Measurements from ENCODE around the gene TBC1D1. TPM values are rescaled to one million over a fixed set of nuclear protein-coding genes. Genes with fewer than 3 reads are reported as not detected.
"Not testable (repeated sequence)": the region's sequence is repeated elsewhere in the genome, so short reads cannot be mapped to it uniquely, and the experiment has no call there.

The TBC1D1 gene
- total RNA-seq, 1 experiment from 2014 or later: 49.9 TPM

DNA sequence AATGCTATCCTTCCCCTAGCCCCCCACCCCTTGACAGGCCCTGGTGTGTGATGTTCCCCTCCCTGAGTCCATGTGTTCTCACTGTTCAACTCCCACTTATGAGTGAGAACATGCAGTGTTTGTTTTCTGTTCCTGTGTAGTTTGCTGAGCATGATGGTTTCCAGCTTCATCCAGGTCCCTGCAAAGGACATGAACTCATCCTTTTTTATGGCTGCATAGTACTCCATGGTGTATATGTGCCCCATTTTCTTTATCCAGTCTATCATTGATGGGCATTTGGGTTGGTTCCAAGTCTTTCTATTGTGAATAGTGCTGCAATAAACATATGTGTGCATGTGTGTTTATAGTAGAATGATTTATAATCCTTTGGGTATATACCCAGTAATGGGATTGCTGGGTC is 32.2 kb downstream of the TBC1D1 start:
- not testable (repeated sequence) for DNase-seq (ENCODE audit: low read depth)

GRCh38 chr4:37924946-37925345 is 34.1 kb downstream of the TBC1D1 start:
- no peak for DNase-seq (ENCODE audit: low read depth)

GRCh38 chr4:37927434-37927833 is 36.5 kb downstream of the TBC1D1 start:
- no peak for DNase-seq (ENCODE audit: low read depth)

DNA sequence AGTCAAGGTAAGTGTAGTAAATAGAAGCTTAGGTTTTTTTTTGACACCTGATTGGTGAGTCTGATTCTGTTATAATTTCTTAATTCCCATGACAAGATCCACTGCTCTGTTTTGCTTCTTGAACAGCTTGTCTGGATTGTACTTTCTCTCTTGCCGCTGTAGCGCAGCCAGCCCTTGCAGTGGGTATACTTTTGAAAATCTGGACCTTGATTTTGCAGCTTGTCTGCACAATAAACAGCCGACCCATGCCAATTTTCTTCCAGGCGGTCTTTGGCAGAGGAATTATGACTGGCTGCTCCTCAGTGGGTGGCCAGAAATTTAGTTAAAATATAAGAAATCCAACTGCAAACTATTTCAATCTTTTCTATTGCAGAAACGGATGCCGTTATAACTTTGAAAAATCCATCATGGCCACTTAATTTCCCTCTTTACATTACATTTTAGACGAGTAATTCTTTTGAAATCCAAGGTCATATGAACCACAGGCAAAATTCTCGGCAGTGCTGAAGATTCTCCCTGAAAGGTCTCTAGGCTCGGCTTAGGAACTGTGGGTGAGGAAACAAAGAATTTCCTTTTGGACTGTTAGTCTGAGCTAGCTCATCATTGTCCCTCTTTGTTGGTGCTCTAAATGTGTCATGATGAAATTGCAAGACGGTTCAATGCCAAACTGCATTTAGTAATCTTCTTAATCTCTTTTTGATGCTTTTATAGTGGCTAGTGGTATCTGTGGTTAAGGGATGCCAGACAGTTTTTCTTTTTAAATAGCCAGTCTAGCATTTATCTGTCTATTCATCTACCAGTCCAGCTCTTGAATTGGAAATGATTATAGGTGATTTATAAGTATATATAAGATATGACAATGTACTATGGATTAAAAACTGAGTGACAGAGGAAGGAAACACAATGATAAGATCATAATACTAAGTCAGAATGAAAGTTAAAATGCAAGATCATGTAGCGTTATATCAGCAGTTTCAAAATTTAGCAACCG is 37.8 kb downstream of the TBC1D1 start:
- DNase-seq (ENCODE audit: low read depth): peak; percentile 22

DNA sequence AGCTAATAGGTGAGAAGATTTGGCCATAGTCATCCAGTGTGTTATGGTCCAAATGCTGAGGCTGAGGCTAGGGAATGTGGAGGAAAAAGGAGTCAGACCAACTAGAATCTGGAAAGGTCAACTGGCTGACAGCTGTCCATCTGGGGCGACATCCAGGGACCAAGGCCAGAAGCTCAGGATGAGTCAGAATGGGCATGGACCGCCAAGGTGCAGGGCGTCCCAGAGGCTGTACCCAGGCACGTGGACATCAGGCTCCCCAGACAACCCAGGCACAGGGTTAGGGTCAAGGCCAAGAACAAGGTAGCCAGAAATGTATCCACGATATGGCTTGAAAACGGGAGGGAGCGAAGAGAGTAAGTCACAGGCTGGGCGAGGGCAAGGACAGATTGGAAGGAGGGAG is 43.2 kb downstream of the TBC1D1 start:
- no peak for DNase-seq (ENCODE audit: low read depth)

- no peak for DNase-seq (ENCODE audit: low read depth)
These were observed 43.7 kb downstream of the TBC1D1 start for GRCh38 chr4:37934609-37935008.

- DNase-seq (ENCODE audit: low read depth): no peak
These were observed 44.1 kb downstream of the TBC1D1 start for GRCh38 chr4:37935026-37935425.

- no peak for DNase-seq (ENCODE audit: low read depth)
These were observed 46.1 kb downstream of the TBC1D1 start for GRCh38 chr4:37936889-37937498.

DNA sequence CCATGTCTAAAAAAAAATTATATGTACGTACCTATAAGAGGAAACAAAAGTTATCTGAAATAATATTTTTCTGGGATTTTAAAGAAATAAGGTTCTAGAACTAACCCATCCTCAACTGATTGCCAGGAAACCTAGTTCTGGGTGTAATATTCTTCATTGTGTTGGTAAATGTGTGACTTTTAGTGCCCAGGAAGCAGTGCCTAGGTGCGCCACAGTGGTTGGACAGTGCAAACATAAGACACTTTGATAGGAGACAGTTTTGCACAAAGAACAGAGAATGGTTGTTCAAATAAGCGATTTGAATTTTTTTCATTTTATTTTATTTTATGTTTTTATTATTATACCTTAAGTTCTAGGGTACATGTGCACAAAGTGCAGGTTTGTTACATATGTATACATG is 47.3 kb downstream of the TBC1D1 start:
- no peak for DNase-seq (ENCODE audit: low read depth)

- DNase-seq (ENCODE audit: low read depth): no peak
These were observed 55.8 kb downstream of the TBC1D1 start for GRCh38 chr4:37946503-37947179.

- DNase-seq (ENCODE audit: low read depth): no peak
These were observed 57.7 kb downstream of the TBC1D1 start for GRCh38 chr4:37948542-37948941.

DNA sequence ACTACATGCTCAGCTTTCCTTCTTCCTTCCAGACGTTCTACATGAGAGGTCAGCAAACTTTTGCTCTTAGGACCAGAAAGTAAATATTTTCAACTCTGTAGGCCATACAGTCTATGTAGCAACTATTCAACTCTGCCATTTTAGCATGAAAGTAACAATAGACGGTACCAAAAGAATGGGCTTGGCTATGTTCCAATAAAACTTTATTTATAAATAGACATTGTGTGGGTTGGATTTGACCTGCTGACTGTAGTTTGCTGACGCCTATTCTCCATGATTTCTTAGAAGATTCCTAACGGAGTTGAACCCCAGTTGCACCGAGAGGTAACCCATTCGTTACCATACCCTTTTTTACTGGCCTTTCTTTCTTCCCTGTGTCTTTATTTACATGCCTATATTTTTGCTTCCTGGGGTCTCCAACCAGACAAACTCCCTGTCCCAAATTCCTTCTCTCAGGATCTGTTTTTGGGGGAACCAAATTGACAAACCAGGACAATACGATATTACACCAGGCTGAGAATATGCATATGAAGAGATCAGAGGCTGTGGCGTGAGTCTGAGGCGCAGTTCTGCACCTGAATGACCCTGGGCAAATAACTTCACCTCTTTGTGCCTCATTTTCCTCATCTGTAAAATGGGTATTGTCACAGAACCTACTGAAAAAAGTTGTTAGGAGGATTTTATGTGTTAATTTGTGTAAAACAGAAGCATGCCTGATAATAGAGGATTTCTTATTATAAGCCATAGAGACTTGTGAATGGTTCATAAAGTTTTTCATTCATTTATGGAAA is 58.9 kb downstream of the TBC1D1 start:
- DNase-seq (ENCODE audit: low read depth): no peak

DNA sequence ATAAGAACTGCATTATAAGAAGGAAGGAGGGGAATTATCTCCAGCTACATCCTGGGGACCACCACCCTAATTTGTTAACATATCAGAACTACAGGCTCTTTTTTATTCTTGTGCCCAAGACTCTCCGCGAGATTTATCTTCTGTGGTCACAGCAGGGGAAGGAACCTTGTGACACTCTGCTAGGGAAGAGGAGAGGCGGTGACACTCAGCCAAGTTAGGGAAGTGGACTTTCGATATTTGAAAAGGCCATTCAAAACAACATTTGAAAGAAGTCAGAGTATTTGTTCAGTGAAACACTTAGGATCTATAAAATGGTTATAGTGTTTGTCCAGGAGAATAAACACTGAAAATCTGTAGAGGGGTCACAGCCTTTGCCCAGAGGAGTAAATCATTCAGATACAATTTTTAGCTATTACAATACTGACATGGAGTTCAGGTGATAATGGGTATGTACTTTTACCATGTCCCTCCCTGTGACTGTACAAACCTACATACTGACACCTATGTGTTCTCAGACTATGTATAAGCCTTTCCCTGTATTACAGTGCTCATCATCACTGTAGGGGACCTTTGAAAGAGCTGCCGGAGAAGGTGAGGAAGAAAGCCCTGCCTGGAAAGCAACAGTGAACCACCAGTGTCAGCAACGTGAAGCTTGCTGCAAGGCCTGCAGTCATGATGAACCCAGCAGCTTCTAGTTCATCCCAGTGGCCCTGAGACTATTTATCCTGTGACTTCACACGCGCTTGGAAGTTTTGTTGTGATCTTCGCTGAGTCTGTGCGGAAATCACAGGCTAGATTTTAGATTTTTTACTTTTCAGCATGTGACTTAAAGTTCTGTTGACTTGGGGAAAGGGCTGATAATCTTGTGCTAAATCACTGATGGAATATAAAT is 60.8 kb downstream of the TBC1D1 start:
- DNase-seq (ENCODE audit: low read depth): no peak

GRCh38 chr4:37953156-37953555 is 62.3 kb downstream of the TBC1D1 start:
- DNase-seq (ENCODE audit: low read depth): no peak

GRCh38 chr4:37953620-37954293 is 62.9 kb downstream of the TBC1D1 start:
- peak; percentile 37 for DNase-seq (ENCODE audit: low read depth)

DNA sequence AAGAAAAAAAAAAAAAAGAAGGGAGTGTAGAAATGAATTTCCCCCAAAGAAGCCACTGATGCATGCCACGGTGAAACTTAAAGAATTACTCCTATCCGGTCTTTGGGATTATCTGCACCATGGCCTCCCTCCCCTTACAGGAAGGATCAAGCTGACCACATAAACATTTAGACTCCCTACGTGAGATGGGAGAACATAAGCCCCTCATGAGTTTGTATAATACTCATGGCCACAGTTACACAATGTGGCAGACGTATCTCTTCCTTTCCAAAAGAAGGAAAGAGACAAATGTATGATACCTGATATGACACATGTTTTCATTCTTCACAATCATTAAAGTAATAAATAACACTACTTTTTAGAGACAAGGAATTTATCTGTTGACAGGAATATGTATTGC is 66.1 kb downstream of the TBC1D1 start:
- DNase-seq (ENCODE audit: low read depth): no peak

DNA sequence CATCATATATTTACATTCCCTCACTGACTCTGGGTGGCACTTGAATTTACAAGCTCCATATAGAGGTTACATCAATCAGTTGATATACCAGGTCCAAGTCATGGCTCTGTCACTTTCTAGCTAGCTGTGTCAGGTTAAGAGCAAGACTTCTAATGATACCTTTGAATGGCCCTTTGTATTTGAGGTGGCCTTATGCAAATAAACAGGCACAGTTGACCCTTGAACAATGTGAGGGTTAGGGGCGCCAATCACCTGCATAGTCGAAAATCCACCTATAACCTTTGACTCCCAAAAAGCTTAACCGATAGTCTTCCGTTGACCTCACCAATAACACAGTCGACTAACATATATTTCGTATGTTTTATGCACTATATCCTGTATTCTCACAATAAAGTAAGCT is 68.0 kb downstream of the TBC1D1 start:
- DNase-seq (ENCODE audit: low read depth): no peak

- DNase-seq (ENCODE audit: low read depth): no peak
These were observed 69.2 kb downstream of the TBC1D1 start, which contains the start of gene PTTG2 for GRCh38 chr4:37960098-37960497. TSS of gene PTTG2 (plus strand) at chr4:37960398. CDS start at chr4:37960435, 37 bp downstream.

DNA sequence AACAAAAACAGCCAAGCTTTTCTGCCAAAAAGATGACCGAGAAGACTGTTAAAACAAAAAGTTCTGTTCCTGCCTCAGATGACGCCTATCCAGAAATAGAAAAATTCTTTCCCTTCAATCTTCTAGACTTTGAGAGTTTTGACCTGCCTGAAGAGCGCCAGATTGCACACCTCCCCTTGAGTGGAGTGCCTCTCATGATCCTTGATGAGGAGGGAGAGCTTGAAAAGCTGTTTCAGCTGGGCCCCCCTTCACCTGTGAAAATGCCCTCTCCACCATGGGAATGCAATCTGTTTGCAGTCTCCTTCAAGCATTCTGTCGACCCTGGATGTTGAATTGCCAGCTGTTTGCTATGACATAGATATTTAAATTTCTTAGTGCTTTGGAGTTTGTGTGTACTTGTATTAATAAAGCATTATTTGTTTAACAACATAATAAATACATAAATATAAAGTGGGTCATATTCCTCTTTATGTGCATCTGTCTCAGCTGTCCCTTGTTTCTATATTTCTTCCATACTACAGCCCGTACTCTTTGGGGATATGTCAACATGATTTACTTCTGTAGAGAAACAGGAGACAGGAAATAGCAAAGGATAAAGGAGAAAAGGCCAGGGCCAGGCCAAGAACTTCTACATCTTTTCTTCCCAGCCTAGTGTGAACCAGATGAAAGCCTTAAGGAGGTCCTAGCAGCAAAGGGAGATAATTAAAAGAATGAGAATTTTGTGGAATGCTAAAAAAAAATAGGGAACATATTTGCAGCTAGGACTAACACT is 70.0 kb downstream of the TBC1D1 start:
- no peak for DNase-seq (ENCODE audit: low read depth)
